A673 (cell line): ENCODE data around the gene FURIN. TPM values are rescaled to one million over a fixed set of nuclear protein-coding genes. Genes with fewer than 3 reads are reported as not detected.

Experiments
- BruUV-seq: library from RNA; stranded (reverse); fragments of 400-500 nt; replicated peaks from 2 replicates; lab custom pipeline; 2021; lab: Mats Ljungman, UMichigan
- CTCF ChIA-PET: fragments of 300-600 bp; sonication (Branson Sonifier 250); formaldehyde crosslinking; loops from one replicate; lab custom pipeline; 2022; ENCODE audit warnings: antibody characterized with exemption; lab: Charles Lee
- POLR2A ChIA-PET: fragments of 300-600 bp; sonication (Branson Sonifier 250); formaldehyde crosslinking; loops from one replicate; lab custom pipeline; 2022; ENCODE audit warnings: antibody characterized with exemption; ENCODE audit not compliant: low non-redundant PET; lab: Charles Lee
- DNase-seq: peaks from one replicate; pipeline ENCODE4 v3.0.0-alpha.2; 2015; ENCODE audit warnings: low spot score
- H3K27ac ChIP-seq: fragments of 200-600 bp; sonication (generic); 2 replicates; pipeline ENCODE4 v1.5.1; 2016; ENCODE audit warnings: mixed run types, low read depth, mild to moderate bottlenecking, mixed read lengths, antibody characterized with exemption, low read length; ENCODE audit not compliant: poor library complexity, severe bottlenecking
- H3K27me3 ChIP-seq: fragments of 200-600 bp; sonication (generic); replicated peaks from 2 replicates; pipeline ENCODE4 v1.6.1; 2017; ENCODE audit warnings: mixed run types, low read depth, mild to moderate bottlenecking, mixed read lengths, antibody characterized with exemption, low read length; ENCODE audit not compliant: insufficient read depth, poor library complexity
- H3K36me3 ChIP-seq: fragments of 200-600 bp; sonication (generic); 2 replicates; pipeline ENCODE4 v1.6.1; 2016; ENCODE audit warnings: mixed run types, mild to moderate bottlenecking, mixed read lengths, antibody characterized with exemption, low read length; ENCODE audit not compliant: insufficient read depth, poor library complexity, severe bottlenecking
- H3K4me1 ChIP-seq: fragments of 200-600 bp; sonication (generic); 2 replicates; pipeline ENCODE4 v1.6.1; 2017; ENCODE audit warnings: mixed run types, mild to moderate bottlenecking, mixed read lengths, antibody characterized with exemption, low read length; ENCODE audit not compliant: insufficient read depth, poor library complexity, severe bottlenecking
- H3K4me3 ChIP-seq: fragments of 200-600 bp; sonication (generic); 2 replicates; pipeline ENCODE4 v1.5.1; 2016; ENCODE audit warnings: low read depth, mixed run types, mild to moderate bottlenecking, mixed read lengths, low read length; ENCODE audit not compliant: poor library complexity, severe bottlenecking
- H3K9me3 ChIP-seq: fragments of 200-600 bp; sonication (generic); 2 replicates; pipeline ENCODE4 v1.6.1; 2016; ENCODE audit warnings: mixed run types, low read depth, mild to moderate bottlenecking, mixed read lengths, antibody characterized with exemption, low read length; ENCODE audit not compliant: poor library complexity, severe bottlenecking
- EZH2 ChIP-seq: fragments of 200-600 bp; sonication (generic); IDR thresholded peaks from 2 replicates; pipeline ENCODE4 v1.6.1; 2017; ENCODE audit warnings: borderline replicate concordance, low read depth, mild to moderate bottlenecking, mixed read lengths, antibody characterized with exemption, low read length; ENCODE audit not compliant: poor library complexity, severe bottlenecking
- intact Hi-C: fragments of 100-400 bp; cut with micrococcal nuclease; formaldehyde crosslinking; loops from one replicate; pipeline ENCODE4 v1.10.0; 2022; ENCODE audit not compliant: unreplicated experiment
- total RNA-seq: library from RNA; stranded (reverse); gene quantifications from 2 replicates; pipeline ENCODE4 v1.2.3, GENCODE V29; 2021
- TF ChIP-seq, protein P1 (sequence below): fragments of 300-800, 200-600 bp; sonication (generic); conservative IDR thresholded peaks from 2 replicates; pipeline ENCODE4 v1.5.1; 2017; ENCODE audit warnings: low read depth, mild to moderate bottlenecking, antibody characterized with exemption, low read length, moderate library complexity, mixed read lengths

The FURIN gene
- total RNA-seq, 1 experiment from 2014 or later, result 63.4 TPM

DNA sequence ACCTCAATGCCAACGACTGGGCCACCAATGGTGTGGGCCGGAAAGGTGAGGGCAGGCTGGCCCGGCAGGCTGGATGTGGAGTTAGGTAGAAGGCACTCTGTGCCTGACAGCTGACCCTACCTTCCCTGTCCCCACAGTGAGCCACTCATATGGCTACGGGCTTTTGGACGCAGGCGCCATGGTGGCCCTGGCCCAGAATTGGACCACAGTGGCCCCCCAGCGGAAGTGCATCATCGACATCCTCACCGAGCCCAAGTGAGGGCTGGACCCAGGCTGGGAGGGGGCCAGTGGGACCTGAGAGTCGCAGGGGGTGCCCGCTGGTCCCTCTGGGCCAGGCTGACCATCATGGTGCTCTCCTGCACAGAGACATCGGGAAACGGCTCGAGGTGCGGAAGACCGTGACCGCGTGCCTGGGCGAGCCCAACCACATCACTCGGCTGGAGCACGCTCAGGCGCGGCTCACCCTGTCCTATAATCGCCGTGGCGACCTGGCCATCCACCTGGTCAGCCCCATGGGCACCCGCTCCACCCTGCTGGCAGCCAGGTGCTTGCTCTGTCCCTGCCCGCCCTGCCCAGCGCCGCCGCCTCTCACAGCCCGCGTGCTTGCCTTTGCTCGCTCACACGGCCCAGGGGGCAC, 11.5 kb downstream of the FURIN start:
- no peak for TF ChIP-seq EZH2
- TF ChIP-seq, protein P1, sequence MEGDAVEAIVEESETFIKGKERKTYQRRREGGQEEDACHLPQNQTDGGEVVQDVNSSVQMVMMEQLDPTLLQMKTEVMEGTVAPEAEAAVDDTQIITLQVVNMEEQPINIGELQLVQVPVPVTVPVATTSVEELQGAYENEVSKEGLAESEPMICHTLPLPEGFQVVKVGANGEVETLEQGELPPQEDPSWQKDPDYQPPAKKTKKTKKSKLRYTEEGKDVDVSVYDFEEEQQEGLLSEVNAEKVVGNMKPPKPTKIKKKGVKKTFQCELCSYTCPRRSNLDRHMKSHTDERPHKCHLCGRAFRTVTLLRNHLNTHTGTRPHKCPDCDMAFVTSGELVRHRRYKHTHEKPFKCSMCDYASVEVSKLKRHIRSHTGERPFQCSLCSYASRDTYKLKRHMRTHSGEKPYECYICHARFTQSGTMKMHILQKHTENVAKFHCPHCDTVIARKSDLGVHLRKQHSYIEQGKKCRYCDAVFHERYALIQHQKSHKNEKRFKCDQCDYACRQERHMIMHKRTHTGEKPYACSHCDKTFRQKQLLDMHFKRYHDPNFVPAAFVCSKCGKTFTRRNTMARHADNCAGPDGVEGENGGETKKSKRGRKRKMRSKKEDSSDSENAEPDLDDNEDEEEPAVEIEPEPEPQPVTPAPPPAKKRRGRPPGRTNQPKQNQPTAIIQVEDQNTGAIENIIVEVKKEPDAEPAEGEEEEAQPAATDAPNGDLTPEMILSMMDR, result no peak
- Histone ChIP-seq H3K27me3 (no peaks in the 10 kb centered on the region), H3K36me3 (peaks cover 50% of the 10 kb centered on the region), H3K9me3 (no peaks in the 10 kb centered on the region), H3K27ac (no peak overlapping the region), H3K4me3 (no peak overlapping the region), H3K4me1 (no peaks in the 10 kb centered on the region)
- intact Hi-C loops, result no loop called here
- BruUV-seq, result no TSS peak
- no peak for DNase-seq
- POLR2A ChIA-PET, result no interaction called here
- CTCF ChIA-PET, result no interaction called here

DNA sequence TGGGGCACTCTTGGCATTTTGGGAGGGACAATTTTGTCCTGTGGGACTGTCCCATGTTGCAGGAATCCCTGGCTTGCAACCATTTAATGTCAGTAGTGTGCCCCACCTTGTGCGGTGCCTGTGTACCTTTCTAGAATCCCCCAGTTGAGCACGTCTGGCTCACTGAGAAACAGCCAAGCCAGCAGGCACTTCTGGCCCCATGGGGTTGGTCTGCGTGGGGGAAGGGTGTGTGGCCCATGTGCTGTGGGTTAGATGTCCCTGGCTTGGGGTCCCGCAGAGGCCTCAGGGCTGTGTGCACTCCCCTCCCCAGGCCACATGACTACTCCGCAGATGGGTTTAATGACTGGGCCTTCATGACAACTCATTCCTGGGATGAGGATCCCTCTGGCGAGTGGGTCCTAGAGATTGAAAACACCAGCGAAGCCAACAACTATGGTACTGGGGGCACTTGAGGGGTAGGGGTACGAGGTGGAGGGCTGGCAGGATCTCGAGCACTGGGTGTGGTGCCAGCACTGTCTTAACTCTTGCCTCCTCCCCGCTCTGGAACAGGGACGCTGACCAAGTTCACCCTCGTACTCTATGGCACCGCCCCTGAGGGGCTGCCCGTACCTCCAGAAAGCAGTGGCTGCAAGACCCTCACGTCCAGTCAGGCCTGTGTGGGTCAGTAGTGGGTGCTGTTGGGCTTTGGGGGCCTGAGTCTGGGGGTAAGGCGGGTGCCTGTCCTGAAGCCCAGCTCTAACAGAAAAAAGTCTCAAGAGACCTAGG, 12.2 kb downstream of the FURIN start:
- intact Hi-C loops, result no loop called here

DNA sequence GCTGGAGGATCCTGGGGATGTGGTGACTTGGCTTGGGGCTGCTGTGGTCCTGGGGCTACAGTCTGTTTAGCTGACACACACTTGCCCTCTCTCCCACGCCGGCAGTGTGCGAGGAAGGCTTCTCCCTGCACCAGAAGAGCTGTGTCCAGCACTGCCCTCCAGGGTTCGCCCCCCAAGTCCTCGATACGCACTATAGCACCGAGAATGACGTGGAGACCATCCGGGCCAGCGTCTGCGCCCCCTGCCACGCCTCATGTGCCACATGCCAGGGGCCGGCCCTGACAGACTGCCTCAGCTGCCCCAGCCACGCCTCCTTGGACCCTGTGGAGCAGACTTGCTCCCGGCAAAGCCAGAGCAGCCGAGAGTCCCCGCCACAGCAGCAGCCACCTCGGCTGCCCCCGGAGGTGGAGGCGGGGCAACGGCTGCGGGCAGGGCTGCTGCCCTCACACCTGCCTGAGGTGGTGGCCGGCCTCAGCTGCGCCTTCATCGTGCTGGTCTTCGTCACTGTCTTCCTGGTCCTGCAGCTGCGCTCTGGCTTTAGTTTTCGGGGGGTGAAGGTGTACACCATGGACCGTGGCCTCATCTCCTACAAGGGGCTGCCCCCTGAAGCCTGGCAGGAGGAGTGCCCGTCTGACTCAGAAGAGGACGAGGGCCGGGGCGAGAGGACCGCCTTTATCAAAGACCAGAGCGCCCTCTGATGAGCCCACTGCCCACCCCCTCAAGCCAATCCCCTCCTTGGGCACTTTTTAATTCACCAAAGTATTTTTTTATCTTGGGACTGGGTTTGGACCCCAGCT, 13.0 kb downstream of the FURIN start:
- Histone ChIP-seq H3K4me3 (no peak overlapping the region), H3K9me3 (no peaks in the 10 kb centered on the region), H3K27ac (no peak overlapping the region), H3K27me3 (no peaks in the 10 kb centered on the region), H3K4me1 (no peaks in the 10 kb centered on the region), H3K36me3 (peaks cover 44% of the 10 kb centered on the region)
- no peak for DNase-seq
- intact Hi-C loops, result no loop called here
- TF ChIP-seq EZH2, result no peak
- BruUV-seq, result no TSS peak
- CTCF ChIA-PET, result no interaction called here
- POLR2A ChIA-PET, result no interaction called here

More for the DNA sequence above, 12.2 kb downstream of the FURIN start:
- no peak for DNase-seq
- no peaks in the 10 kb centered on the region for H3K9me3 ChIP-seq
- POLR2A ChIA-PET, result no interaction called here
- no TSS peak for BruUV-seq
- H3K36me3 ChIP-seq, result peaks cover 50% of the 10 kb centered on the region
- TF ChIP-seq, protein P1, result no peak
- no peak for TF ChIP-seq EZH2
- H3K27ac ChIP-seq, result no peak overlapping the region
- no peaks in the 10 kb centered on the region for H3K27me3 ChIP-seq
- CTCF ChIA-PET, result no interaction called here
- H3K4me1 ChIP-seq, result no peaks in the 10 kb centered on the region
- no peak overlapping the region for H3K4me3 ChIP-seq
